Stimulated activated CD4-positive, alpha-beta T cell treated with anti-CD3 and anti-CD28 coated beads, Interleukin-15, amount 100 ng/mL, for 24 hours (primary cell): ENCODE measurements around the gene MEX3B.
A peak's percentile ranks its signal among the peaks of the same experiment; 100 is the strongest.

Source experiments
- DNase-seq: peaks from one replicate; pipeline ENCODE4 v3.0.0-alpha.2; 2020

MEX3B gene

DNA sequence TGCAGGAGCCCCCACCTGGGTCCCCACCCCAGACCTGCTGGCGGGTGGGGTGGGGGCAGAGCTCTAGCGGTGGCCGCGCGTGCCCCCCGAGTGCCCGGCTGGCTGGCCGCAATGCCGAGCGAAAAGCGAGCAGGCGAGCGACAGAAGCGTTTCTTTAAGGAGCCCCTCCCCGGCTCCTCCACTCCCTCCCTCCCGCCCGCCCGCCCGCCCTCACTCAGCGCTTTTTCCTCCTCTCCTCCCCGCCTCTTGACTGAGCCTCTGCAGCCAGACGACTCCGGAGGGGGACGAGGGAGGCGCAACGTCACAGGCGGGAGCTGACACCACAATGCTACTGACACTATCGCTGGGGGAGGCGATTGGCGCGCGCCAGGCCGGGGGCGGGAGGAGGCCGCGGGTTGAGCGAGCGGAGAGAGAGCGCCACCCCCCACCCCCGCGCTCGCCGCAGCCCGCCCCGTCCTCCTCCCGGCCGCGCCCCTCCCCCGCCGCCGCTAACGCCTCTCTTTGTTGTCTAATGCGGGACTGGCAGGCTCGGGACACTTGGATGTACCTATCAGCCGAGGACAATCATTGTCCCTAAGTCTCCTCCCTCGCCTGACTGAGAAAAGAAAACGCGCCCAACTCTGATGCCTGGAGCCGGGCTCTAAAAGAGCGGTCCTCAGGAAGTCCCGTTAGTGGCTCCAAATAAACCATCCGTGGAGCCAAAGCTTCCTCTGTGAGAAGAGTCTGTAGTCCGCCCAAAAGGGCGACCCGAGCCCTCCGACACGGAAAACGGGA lies at the start of gene MEX3B:
Gene MEX3B, minus strand, starts transcription at position 127 of the 774 bp plus-strand sequence. CDS start 313 bp downstream, outside the sequence.
- peak; percentile 96 for DNase-seq

DNA sequence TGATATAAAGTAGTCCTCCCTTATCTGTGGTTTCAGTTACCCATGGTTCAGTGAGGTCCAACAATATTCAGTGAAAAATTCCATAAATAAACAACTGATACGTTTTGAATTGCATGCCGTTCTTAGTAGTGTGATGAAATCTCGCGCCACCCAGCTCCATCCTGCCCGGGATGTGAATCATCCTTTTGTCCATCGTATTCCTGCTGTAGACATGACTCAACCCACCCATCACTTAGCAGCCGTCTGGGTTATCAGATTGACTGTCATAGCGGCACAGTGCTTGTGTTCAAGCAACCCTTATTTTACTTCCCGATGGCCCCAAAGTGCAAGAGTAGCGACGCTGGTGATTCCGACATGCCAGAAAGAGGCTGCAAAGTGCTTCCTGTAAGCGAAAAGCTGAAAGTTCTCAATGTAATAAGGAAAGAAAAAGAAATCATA lies 48.0 kb upstream of the MEX3B start:
- DNase-seq = no peak

DNA sequence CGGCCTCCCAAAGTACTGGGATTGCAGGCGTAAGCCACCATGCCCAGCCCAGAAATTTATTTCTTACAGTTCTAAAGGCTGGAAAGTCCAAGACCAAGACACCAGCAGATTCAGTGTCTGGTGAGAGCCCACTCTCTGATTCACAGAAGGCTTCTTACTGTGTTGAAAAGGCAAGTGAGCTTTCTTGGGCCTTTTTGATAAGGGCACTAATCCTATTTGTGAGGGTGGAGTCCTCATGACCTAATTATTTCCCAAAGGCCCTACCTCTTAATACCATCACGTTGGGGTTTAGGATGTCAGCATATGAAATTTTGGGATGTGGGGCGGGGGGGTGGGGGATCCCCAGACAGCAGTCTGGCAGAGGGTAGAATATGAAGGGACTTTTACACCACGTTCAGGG lies 47.5 kb upstream of the MEX3B start:
- DNase-seq = no peak

DNA sequence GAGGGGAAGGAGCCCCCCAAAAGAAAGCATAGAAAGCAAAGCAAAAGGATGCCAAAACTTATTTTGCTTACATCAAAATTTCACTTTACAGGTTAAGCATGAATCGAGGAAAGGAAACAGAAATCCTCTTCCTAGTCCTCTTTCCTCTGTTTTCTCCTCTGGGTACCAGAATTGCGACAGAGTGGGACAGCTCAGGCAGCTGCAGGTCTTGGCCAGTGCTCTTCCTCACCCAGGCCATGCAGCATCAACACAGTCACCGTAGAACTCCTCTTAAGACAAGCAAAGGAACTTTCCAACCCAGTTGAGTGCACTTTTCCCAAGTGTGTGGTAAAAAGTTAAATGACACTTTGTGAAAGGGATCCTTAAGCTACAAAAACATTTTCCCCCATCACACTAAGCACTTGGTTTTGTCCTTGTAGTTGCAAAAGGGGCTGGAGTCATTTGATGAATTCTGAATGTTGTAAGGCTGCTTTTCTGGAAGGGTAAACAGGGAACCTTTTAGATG lies 45.9 kb upstream of the MEX3B start:
- DNase-seq = no peak

DNA sequence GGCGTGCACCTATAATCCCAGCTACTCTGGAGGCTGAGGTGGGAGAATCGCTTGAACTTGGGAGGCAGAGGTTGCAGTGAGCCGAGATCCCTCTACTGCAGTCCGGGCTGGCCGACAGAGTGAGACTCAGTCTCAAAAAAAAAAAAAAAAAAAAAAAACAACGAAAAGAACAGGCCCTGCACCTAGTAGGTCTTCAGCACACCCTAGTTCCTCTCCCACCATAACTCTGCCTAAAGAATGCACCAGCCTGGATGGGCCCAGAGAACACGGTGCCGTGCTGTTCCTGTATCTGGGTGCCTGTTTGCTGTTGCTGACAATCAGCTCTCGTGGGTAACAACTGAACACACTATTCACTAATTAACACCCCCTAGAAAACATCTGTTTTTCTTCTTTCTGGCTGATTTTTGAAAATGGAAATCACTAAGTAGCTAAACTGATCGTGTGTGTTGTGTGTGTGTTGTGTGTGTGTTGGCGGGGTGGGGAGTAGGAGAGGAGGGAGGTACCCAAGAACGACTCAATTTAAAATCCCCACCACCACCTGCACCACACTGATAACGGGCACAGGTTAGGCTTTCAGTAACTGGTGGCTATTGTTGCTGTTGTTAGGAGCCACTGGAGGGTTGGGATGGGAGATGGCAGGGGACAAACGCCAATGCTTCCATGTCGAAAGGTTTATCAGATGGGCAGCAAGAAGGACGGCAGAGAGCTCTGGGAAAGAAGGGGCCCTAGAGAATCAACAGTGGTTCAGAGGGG lies 40.6 kb upstream of the MEX3B start:
- no peak for DNase-seq

DNA sequence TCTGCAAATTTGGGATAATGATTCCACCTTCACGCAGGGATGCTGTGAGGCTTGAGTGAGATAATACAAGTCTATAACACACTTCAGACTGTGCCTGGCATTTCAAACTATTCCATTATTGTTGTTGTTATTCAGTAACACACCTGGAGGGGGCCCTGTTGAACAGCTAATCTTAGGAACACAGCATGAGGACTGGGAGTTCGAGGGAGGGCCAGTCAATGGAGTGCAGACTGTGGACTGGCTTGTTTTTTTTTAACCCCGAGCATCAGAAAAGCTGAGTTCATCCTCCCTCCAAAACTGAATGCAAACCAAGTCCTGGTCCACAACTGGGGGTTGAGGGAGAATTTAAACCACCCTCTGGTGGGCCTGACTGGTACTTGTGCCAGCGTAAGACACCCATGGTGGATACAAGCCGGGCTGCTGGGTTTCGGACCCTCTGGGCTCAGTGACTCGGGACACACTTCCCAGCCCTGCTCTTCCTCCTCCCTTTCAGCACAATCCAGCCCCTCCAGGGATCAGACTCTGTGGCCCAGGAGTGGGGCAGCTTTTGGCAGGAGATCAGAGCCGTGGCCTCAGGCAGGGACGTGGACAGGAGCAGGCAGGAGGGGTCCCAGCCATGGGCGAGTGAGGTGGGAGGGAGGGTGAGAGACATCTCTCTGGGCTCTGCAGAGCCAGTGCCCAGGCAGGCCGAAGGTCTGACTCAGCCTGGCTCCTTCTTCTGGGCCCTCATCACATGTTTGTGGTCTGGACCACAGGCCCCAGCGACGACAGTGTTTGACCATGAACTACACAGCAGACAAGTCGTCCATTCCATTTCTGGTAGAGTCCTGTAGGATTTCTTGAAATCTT lies 36.3 kb upstream of the MEX3B start:
- DNase-seq = no peak

DNA sequence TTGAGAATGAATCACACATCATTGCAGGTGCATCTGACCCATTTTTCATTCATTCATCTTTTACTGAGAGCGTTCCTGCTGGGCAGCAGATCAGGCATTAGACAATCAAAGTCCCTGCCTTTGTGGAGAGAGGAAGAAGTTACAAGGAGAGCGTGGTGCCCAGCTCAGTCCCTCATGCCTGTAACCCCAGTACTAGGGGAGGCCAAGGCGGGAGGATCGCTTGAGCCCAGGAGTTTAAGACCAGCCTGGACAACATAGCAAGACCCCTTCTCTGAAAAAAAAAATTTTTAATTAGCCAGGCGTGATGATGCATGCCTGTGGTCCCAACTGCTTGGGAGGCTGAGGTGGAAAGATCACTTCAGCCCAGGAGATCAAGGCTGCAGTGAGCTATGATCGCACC lies 35.0 kb upstream of the MEX3B start:
- no peak for DNase-seq

DNA sequence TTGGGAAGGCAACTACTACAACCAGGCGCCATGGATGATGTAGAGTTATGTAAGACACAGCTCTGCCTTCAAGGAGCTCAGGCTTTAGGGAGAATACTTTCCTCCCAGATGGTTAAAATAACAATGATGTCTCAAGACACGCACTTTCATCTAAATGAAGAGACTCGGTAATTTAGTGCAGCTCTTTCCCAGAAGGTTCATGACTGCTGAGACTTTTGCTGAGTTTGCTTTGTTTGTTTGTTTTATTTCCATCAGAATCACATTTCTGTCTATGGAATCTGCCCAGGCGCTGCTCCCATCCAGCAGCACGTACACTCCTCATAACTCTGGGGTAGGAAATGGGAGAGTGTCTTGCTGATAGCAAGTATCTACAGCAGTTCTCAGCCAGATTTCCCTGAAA lies 33.9 kb upstream of the MEX3B start:
- DNase-seq = no peak

DNA sequence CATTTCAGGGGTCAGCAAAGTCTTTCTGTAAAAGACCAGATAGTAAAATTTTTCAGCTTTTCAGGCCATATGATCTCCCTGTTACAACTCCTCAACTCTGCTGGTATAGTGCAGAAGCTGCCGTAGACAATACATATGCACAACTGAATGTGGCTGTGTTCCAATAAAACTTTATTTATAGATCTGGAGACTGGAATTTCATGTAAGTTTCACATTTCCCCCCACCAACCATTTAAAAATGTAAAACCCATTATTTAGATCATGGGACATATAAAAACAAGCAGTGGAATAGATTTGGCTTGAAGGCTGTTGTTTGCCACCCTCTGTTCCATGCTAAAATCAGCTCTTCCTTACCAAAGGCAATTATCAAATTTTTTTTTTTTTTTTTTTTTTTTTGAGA lies 28.8 kb upstream of the MEX3B start:
- DNase-seq = no peak

DNA sequence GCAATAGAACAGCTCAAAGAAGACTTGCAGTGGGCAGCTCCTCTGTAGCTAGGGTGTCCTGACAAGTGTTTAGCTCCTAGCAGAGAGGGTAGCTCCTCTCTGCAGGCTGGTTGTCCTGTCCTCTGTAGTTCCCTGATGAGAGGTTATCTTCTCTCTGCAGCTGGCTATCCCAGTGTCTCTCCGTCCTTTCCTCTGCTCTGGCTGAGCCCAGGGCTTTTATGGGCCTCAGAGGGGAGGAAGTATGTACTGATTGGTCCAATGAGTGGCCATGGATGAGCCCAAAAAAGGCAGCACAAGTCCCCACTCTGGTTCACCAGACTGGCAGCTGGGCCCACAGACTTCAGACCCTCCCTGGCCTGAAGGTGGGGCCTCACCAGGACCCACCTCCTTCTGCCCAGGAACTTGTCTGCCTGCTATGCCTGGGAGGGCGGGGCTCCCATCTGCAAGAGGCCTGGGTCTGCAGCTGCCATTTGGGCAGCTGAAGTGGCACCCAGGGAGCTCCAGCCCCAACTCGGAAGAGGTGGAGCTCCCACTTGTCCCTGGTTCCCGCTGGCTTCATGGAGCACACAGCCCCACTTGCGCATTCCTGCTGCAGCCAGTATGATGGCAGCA lies 27.2 kb upstream of the MEX3B start:
- DNase-seq = no peak

DNA sequence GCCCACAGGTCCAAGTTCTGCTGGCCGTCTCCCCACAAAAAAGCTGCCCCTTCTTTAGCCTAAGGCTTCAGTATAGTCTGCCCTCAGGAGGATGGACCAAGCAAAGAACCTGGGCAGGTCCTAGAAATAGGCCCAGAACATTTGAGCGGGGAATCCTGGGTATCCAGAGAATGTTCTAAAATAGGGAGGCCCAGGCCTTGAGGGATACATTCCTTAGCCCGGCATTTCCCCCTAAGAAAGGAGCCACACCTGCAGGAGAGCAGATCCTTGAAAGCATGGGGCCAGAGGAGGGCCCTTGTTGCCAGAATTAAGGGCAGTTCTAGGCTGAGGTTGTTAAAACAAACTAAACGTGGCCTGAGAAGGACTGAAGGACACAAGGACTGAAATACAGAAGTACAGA lies 20.6 kb upstream of the MEX3B start:
- no peak for DNase-seq

DNA sequence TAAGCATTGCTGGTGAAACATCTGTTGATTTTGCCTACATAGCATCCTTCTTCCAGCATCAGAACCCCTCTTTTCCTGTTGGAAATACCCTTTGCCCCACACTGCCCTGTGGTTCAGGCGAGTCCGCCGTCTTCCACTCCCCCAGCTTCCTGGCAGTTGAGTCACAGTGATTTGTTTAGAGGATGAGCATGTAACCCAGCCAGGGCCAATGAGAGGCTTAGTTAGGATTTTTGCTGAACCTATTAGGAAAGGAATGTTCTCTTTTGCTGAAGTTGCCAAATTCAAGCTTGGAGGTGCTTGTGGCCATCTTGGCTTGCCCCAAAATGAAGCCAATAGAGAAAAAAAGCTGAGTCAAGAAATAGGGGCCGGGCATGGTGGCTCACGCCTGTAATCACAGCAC lies 19.0 kb upstream of the MEX3B start:
- no peak for DNase-seq

DNA sequence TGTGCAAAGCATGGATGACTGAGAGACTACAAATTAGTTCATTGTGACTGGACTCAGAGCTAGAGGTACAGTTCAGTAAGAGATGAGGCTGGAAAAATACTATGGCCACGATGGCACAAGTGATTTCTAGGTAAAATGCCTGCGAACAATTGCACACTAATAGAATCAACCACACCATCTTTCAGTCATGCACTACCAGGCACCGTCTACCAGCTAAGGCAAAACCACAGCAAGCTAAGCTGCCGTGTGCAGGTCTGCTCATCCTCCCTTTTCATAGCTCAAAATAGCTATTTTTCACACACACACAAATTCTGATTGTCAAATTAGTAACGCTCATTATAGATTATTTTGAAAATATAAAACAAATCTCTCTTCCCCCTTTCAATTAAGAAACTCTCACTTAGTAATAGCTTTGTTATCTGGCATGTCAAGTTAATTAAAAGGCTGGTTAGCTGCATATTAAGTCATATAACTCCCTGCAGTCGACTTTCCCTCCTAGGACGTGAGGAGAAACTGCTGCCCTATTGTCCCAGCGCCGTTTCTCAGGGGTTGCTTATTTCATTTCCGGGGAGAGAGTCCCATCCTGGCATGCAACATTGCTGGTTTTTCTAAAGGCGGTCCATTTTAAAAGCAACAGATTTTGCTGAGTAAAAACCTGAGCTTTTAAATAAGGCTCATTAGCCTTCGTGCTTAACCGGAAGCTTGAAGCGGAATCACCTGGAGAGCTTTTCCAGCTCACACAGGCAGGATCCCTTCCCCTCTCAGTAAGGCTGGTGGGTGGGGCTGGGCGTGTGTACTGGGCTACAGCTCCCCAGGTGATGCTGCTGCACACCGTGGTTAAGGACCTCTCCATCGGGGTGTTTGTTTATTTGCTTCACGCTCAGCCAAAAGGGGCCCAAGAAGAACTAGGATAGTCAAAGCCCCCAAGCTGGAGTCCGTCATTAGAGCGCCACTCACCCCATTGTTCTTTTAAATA lies 16.9 kb upstream of the MEX3B start:
- no peak for DNase-seq

DNA sequence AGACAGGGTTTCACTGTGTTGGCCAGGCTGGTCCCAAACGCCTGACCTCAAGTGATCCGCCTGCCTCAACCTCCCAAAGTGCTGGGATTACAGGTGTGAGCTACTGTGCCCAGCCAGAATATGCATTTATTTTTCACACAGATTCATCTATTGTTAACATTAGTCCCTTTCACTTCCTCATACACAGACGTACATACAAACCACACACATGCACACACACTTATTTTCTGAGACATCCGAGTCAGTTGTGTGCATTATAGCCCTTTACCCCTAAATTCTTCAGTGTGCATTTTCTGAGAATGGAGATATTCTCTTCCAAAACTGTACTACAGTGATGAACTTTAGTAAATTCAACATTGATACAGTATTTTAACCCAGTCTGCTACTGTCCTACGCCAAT lies 15.0 kb upstream of the MEX3B start:
- DNase-seq = no peak

DNA sequence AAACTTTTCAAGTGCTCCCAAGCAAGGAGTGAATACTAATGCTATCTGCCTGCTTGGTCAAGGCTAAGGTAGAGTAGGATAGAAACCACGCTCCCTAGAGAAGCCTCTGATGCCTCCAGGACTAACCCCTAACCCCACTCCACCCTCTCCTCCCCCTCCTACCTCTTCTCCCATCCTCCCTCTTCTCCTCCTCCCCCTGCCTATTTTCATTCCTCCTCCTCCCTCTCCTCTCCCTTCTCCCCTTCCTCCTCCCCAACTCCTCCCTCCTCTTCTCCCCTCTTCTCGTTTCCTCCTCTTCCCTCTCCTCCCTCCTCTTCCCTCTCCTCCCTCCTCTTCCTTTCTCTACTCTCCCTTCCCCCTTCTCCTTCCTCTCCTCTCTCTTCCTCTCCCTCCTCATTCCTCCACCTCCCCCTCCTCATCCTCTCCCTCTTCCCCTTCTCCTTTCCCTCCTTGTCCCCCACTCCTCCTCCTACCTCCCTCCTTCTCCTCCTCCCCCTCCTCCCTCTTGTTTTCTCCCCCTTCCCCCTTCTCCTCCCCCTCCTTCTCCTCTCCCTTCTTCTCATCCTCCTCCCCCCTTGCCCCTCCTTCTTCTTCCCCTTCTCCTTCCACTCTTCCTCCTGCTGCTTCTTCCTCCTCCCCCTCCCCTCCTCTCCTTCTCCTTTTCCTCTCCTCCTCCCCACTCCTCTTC lies 12.8 kb upstream of the MEX3B start:
- no peak for DNase-seq

DNA sequence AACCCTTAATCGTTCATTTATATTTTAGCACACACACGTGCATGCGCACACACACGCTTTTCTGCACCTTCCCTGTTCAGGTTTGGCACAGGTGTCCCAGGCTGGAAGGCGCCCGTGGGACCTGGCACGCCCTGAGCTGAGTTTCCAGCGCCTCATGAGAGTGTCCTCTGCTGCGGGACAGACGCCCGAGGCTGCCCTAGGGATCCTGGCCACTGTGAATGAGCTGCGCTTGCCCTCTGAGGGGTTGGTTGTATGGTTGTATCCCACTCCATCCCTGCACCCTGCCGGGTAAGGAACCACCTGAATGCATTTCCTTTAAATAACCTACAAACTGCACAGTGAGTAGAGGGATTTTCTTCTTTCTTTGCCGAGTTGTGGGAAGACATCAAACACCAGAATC lies 12.2 kb upstream of the MEX3B start:
- no peak for DNase-seq

DNA sequence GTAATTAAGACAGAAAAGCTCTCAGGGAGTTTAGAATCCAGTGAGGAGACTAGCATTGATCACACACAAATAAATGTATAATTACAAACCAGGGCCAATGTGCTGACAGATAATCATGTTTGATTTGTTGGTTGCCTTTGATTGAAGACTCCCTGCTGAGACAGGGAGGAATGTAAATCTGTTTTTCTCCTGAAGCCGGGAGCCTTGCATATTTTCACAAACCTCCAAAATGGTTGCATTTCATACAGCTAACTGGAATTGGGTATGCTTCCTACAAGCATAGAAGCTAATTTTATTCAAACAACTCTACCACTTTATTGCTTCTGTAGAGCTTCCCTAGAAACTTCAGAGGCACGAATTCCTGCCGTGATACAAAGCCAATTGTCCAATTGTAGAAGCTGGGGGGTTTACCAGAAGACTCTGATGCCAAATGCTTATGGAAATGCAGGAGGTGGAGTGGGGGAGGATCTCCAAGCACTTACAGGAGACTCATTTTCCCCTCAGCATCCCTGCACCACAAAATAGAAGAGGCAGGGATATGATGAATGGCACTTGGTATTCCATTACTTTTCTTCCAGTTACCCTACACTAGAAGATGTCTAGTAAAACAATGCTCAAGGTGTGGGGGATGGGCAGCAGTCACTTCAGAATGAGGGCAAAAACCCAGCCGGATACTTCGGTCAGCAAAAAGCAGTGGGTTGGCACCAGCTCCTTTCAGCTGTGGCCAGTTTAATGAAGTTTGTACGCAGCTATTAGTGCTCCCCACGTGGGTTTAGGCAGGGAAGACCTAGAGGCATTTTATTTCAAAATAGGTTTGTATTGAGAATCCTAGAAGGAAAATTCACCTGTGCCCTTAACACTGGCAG lies 11.4 kb upstream of the MEX3B start:
- no peak for DNase-seq

DNA sequence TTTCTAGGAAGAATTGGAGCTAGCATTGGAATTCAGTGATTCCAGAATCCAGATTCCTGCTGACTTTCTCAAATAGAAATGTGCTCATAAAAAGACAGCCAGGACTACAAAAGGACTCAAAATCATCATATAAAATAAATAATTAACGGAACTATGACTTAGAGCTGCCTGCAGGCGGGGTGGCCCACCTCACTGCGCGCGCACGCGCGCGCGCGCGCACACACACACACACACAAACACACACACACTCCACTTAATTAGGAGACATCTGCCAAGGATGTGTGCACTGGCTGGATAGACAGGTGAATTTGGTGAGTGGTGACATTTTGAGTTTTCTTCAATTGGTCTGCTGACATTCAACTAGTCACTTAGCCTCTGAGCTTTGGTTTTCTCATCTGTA lies 6.9 kb upstream of the MEX3B start:
- no peak for DNase-seq

DNA sequence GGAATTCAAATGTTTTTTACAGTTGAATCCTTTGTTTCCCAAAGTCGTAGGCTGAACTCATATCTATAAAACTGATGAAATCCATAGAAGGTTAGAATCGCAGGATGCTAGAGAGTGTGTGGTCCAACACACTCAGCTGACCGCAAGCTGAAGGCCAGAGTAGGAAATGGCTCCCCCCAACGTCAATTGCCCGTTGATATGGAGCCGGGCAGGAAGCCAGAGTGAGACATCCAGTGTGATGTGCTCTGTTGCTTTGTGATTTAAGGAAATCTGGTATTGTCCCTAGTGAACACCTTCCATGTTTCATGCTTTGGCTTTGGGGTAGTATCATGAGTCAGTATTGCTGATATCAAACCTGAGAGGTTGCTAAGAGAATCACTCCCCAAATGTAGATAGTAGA lies 5.8 kb upstream of the MEX3B start:
- no peak for DNase-seq

DNA sequence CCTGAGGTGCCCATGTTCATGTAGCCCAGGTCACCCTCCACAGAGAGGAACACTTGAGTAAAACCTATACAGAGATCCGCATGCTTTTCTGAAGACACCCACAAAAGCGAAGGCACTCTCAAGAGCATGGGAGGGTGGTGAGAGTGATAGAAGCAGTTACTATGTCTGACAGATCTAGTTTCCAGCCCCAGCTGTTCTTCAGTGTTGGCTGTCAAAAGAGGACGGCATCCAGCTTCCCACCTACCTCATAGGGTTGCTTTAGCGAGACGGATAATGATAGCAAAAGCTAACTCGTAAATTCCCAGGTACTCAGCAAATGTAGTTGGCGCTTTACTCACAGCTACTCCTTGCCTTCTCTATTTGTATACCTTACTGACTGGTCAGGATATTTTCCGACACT lies 3.0 kb upstream of the MEX3B start:
- no peak for DNase-seq
